ENCODE data around the gene COX6B2.

COX6B2 gene

GRCh38 chr19:55362174-55362989, 7.9 kb upstream of the COX6B2 start:
- no peak for DNase-seq

GRCh38 chr19:55360902-55361301, 6.4 kb upstream of the COX6B2 start:
- no peak for DNase-seq

GRCh38 chr19:55358943-55359908, 4.7 kb upstream of the COX6B2 start:
- DNase-seq = no peak

GRCh38 chr19:55358493-55358892, 4.0 kb upstream of the COX6B2 start:
- DNase-seq = no peak

GRCh38 chr19:55355213-55355821, 798 bp upstream of the COX6B2 start:
- DNase-seq = no peak

GRCh38 chr19:55353803-55354697, 469 bp downstream of the COX6B2 start:
- DNase-seq = peak; percentile 79

GRCh38 chr19:55353356-55353802, 1.1 kb downstream of the COX6B2 start:
- DNase-seq = no peak

- DNase-seq = no peak
Observed at GRCh38 chr19:55352549-55353145, 1.9 kb downstream of the COX6B2 start.

- no peak for DNase-seq
Observed at GRCh38 chr19:55352040-55352439, 2.5 kb downstream of the COX6B2 start.

- DNase-seq = no peak
Observed at GRCh38 chr19:55350620-55351315, 3.8 kb downstream of the COX6B2 start.

GRCh38 chr19:55348317-55349034, 6.0 kb downstream of the COX6B2 start:
- DNase-seq = no peak

GRCh38 chr19:55347442-55348009, 7.0 kb downstream of the COX6B2 start:
- no peak for DNase-seq

GRCh38 chr19:55346725-55347441, 7.6 kb downstream of the COX6B2 start:
- DNase-seq = no peak

GRCh38 chr19:55345818-55346724, 8.4 kb downstream of the COX6B2 start:
- no peak for DNase-seq

- no peak for DNase-seq
Observed at GRCh38 chr19:55345101-55345817, 9.3 kb downstream of the COX6B2 start.

GRCh38 chr19:55344444-55344843, 10.1 kb downstream of the COX6B2 start:
- no peak for DNase-seq
